HG02981 (cell line): Measurements from ENCODE around the gene HYAL1.
A peak's percentile ranks its signal among the peaks of the same experiment; 100 is the strongest.

ENCODE experiments used
- ATAC-seq: cut with Tn5 transposase; IDR thresholded peaks from one replicate; pipeline ENCODE4 v1.9.1; 2021; ENCODE audit warnings: mild to moderate bottlenecking, moderate library complexity; ENCODE audit not compliant: unreplicated experiment

The HYAL1 gene, protein sequence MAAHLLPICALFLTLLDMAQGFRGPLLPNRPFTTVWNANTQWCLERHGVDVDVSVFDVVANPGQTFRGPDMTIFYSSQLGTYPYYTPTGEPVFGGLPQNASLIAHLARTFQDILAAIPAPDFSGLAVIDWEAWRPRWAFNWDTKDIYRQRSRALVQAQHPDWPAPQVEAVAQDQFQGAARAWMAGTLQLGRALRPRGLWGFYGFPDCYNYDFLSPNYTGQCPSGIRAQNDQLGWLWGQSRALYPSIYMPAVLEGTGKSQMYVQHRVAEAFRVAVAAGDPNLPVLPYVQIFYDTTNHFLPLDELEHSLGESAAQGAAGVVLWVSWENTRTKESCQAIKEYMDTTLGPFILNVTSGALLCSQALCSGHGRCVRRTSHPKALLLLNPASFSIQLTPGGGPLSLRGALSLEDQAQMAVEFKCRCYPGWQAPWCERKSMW

GRCh38 chr3:50303013-50303815 is at the start of gene HYAL1:
TSS of gene HYAL1 (minus strand) at chr3:50303574. CDS start at chr3:50302956, 618 bp downstream.
- no peak for ATAC-seq

DNA sequence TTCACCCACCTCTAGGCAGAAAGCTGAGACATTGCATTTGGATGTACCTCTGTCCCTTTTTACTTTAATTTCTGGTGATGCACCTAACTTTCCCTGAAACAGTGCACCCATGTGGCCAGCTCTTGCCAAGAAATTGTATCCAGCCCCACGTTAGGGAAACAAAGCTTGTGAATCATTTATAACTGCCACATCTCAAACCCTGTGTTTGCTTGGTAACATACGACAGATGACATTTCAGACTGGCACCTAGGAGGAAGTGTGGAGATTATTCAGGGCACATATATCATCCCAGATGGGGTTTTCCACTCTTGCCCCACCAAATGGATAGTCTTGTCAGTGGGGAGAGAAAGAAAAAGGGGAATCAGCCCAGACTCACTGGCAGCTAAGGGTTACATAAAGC is 49.4 kb upstream of the HYAL1 start:
- ATAC-seq = no peak

- no peak for ATAC-seq
These were observed 47.9 kb upstream of the HYAL1 start for GRCh38 chr3:50351323-50351697.

DNA sequence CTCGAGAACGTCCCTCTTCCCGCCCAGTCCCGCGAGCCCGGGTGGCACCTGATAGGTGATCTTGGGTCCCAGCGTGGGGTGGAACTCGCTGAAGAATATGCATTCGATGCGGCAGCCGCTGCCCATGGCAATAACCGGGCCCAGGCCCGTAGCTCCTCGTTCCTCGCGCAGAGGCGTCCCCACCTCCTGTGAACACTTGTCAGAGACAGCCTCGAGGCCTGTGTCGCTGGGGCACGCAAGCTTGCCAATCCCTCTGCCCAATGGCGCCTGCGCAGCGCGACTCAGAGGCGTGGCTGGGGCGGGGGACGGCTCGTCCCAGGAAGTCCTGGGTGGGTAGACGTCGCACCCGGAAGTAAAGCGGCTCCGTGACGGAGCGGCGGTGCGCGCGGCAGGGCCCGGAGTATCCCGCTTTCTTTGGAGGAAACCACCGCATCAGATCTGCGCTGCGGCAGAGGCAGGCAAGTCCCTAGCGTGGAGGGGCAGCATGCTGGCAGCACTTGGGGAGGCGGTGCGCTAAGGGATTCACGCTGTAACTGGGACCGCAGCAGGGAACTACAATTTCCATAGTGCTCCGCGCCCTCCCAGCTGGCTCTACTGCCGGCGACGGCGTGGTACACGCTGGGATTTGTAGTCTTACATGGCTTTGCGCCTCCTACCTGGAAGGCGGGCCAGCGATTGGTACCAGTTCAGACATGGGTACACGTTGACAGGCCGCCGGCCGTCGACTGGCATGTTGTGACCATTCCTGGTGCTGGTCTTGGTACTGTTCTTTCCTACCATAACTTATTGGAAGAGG is 47.4 kb upstream of the HYAL1 start, which contains the start of the genes CYB561D2 and NPRL2:
TSS of gene CYB561D2 (plus strand) at position 336 of the 796 bp plus-strand sequence. CDS start 572 bp downstream, outside the sequence.
TSS of gene NPRL2 (minus strand) at position 249 of the 796 bp plus-strand sequence. CDS start at position 126, 123 bp downstream.
- ATAC-seq = peak; percentile 82

DNA sequence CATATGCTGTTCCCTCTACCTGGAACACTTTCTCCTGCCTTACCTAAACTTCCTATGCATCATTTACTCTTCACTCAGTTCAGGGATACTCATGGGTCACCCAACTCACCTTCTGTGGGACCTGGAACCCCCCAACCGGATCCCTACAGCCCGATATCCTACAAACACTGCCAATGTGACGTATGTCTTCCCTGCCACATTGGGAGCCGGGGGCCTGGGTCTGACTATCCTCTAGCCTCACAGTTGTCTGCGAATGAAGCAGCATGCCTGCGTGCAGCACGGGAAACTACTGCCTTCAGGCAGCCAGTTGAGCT is 46.8 kb upstream of the HYAL1 start:
- ATAC-seq = no peak

DNA sequence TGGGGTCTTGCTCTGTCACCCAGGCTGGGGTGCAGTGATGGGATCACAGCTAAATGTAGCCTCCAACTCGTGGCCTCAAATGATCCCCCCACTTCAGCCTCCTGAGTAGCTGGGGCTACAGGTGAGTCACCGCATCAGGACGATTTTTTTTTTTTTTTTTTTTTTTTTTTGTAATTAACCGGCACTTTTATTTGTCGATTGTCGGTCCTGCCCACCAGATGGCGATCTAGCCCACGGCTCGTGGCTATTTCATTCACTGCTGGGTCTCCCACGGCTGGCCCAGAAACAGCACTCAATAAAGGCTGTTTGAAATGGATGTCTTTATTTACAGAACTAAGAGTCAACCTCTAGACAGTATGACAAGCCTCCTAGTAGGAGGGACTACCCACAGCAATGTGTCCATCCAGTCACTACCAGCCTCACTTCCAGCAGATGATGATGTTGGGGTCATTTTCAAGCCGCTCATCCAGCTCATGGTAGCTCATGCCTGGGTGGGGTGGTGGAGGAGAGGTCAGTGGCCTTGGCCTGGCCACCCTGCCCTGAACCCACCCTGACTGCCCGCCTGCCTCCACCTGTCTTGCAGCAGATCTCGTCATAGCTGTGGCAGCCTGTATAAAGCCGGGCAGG is 43.9 kb upstream of the HYAL1 start:
- no peak for ATAC-seq

GRCh38 chr3:50345586-50346234 is 42.3 kb upstream of the HYAL1 start, which contains the start of gene ZMYND10:
TSS of gene ZMYND10 (minus strand) at chr3:50345732. CDS start at chr3:50345579, 153 bp downstream.
- ATAC-seq = no peak

- ATAC-seq = no peak
These were observed 41.6 kb upstream of the HYAL1 start for GRCh38 chr3:50345008-50345407.

- no peak for ATAC-seq
These were observed 39.6 kb upstream of the HYAL1 start for GRCh38 chr3:50342813-50343633.

DNA sequence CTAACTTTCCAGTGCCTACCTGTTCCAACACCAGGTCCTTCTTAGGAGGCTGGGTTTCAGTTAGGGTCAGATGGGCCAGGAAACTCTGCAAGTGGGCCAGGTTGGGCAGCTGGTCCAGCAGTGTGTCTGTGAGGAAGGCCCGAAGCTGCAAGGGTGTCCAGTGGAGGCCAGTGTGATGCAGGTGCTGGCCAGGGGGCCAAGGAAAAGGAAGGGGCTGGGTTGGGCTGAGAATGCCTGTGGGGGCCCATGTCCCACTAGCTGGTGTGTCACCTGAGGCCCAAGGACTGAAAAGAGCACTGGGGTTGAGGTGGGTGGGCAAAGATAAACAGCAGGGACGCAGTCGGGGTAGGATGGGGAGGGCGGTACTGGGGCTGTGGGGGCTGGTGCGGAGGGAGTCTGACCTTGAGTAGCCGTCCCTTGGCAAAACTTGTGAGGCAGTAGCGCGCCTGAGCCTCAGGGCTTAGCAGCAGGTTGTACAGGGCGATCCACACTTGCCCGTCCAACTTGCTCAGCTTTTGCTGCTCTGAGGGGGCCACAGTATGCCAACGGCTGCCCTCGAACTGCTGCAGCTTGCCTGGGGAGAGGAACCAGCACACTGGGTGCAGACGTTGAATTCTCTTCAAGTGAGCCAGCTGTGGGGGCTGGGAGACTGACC is 38.7 kb upstream of the HYAL1 start:
- ATAC-seq = no peak

DNA sequence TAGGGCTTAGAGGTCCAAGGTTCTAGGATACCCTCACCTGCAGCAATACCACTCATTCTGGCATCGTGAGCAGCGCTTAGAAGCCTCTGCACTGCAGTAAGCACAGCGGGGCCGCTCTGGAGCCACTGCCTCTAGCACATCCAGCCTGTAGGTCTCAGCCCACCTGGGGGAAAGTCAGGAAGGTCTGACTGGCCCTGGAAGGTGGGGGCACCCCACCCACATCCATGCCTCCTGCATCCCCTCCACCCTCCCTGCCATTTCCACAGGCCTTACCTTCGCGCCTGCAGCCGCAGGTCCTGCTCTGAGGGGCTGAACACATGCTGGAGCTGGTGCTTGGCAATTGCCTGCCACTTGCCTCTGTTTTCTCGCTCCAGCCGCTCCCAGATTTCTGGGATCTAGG is 38.2 kb upstream of the HYAL1 start:
- ATAC-seq = no peak

DNA sequence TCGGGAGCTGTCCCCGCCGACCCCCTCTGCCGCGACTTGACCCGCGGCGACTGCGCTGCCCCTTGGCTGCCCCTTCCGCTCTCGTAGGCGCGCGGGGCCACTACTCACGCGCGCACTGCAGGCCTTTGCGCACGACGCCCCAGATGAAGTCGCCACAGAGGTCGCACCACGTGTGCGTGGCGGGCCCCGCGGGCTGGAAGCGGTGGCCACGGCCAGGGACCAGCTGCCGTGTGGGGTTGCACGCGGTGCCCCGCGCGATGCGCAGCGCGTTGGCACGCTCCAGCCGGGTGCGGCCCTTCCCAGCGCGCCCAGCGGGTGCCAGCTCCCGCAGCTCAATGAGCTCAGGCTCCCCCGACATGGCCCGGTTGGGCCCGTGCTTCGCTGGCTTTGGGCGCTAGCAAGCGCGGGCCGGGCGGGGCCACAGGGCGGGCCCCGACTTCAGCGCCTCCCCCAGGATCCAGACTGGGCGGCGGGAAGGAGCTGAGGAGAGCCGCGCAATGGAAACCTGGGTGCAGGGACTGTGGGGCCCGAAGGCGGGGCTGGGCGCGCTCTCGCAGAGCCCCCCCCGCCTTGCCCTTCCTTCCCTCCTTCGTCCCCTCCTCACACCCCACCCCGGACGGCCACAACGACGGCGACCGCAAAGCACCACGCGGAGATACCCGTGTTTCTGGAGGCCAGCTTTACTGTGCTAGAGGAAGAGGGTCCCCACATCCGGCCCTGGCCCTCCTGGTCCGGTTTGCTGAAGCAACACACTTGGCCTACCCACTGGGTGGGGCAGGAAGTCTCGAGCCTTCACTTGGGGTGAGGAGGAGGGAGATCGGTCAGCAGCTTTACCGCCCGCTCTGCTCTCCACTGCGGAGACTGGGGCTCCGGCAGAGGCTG is 37.3 kb upstream of the HYAL1 start, which contains the start of gene RASSF1:
TSS of gene RASSF1 (minus strand) at position 389 of the 882 bp plus-strand sequence. CDS start at position 358, 31 bp downstream.
- no peak for ATAC-seq

GRCh38 chr3:50340147-50340447 is 36.7 kb upstream of the HYAL1 start:
- no peak for ATAC-seq

- ATAC-seq = no peak
These were observed 36.2 kb upstream of the HYAL1 start for GRCh38 chr3:50339485-50340146.

DNA sequence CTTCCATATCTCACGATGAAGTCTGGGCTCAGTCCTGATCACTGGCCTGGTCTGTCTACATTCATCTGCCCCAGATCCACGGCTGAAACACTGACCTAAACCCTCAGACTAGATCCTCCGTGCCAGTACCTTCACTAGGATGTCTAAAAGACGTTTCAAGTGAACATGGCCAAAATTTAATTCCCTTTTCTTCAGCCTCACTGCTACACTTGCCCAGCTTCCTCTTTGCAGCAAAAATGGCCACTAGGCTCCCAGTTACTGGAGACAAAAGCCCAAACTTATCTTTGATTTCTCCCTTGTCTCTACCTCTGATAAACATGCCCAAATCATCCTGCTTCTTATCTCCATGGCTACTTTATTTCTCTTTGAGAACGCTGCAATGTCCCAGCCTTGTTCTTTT is 35.6 kb upstream of the HYAL1 start:
- no peak for ATAC-seq

DNA sequence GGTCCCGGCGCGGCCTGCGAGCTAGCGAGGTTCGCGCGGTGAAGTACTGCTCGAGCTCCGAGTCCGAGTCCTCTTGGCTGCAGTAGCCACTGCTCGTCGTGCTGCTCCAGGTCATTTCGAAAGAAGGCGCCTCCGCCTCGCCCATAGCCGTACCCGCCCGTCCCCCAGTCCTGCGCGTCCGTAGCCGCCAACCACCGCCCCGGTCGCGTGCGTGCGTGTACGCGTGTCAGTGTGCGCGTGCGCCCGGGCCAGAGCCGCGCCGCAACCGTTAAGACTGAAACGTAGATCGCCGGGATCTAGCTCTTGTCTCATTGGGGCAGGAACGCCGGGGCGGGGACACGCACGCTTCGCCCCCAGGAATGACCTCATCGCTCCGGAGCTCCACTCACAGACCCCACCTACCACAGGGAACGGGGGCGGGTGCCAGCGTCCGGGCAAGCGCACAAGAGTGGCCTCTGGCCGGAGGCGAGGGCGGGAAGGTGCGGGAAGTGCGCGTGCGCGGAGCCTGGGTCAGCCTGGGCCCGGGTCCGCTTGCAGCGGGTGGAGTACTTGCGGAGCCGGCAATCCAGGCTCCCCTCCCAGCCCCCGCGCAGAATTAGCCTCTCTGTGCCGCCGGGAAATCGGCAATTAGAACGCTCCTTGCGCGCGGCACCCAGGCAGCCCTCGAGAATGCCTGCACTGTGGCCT is 33.9 kb upstream of the HYAL1 start:
- peak; percentile 67 for ATAC-seq
